ENCODE measurements around the gene COX10.
"Not testable (repeated sequence)": the region's sequence is repeated elsewhere in the genome, so short reads cannot be mapped to it uniquely, and the experiment has no call there.

COX10 gene

DNA sequence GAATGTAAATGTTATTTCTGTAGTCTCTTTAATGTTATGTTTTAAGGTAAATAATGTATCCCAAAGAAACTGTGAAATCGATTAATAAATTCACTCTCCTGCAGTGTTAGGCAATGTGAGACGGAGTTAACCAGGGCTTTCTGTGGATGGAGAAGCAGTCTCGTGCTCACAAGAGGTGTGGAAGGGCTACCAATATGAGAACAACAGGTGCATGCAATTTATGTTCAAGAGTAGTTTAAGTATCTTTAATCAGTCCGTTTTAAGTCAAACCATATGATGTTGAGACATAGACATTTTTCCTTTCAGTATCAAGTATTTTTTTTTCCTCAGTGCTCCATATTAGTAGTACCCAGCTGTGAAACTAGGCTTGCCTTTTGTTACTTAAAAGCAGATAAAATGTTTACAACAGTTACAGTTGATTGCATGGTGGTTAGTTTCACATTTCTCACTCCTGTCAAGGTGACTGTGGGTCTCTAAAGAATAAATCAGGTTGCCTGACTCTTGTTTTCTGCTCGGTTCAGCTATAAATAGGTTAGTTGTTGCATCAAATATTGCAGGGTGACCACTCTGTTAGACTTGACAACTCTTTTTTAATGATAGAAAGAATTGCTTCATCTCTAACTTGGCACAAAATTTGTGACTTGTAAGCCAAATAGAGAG lies 54.4 kb downstream of the COX10 start:
- no peak for DNase-seq (ENCODE audit: low read depth)

- no peak for DNase-seq (ENCODE audit: low read depth)
Measured at GRCh38 chr17:14124854-14125253, 55.5 kb downstream of the COX10 start.

DNA sequence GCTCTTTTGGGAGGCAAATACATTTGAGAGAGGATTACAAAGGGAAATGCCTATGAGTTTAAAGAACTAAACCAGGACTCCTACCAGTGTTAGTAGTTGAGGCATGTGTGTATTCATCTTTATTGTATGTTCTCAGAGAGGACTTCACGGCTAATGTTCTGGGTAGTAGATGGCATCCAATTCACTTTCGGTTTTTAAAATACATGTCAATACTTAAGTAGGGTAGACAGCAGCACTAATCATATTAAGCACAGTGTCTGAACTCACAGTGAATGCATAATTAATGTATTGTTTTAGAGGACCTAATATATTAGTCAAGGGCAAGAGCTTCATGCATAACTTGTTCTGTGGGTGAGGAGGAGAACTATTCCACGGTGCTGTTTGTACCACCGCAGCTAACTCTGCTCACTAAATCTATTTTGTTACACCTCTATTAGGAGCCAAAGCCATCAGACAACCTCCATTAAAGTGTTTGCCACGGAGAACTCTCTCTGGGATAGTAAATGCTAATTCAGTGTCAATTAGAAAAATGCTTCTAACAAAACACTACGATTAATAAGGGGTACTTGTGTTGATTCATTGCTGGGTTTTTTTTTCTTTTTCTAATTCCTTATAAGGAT lies 56.3 kb downstream of the COX10 start:
- no peak for DNase-seq (ENCODE audit: low read depth)

GRCh38 chr17:14133104-14133503 lies 63.8 kb downstream of the COX10 start:
- DNase-seq (ENCODE audit: low read depth) = no peak

GRCh38 chr17:14134456-14134855 lies 65.2 kb downstream of the COX10 start:
- DNase-seq (ENCODE audit: low read depth) = no peak

DNA sequence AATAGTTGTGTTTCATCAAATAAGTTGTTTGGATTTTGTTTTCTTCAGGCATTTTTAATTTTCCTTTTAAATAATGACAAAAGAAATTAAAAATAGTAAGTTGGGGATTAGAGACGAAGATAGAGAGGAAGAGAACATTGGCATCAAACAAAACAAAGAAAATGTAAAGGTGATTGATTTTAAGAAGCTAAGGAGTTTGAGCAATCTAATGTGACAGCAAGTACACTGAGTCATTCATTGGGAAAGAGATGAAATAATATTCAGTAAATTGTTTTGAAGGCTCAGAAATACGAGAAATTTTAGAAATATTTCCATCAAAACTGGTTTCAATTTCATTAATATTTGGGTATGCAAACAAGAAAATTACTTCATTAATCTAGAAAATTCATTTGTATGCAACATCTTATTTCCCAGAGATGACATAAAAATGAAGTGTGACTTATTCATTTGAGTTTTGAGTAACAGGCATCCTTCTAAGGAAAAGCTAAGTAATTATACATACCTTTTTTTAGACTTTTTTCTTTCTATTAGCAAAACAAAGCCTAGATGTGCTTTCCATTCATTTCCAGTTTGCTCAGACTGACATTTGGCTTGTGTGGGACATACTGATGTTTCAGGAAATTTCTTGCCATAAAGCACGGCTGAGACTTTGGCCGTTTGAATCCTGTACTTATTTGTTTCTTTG lies 66.7 kb downstream of the COX10 start:
- no peak for DNase-seq (ENCODE audit: low read depth)

GRCh38 chr17:14138649-14139048 lies 69.3 kb downstream of the COX10 start:
- no peak for DNase-seq (ENCODE audit: low read depth)

DNA sequence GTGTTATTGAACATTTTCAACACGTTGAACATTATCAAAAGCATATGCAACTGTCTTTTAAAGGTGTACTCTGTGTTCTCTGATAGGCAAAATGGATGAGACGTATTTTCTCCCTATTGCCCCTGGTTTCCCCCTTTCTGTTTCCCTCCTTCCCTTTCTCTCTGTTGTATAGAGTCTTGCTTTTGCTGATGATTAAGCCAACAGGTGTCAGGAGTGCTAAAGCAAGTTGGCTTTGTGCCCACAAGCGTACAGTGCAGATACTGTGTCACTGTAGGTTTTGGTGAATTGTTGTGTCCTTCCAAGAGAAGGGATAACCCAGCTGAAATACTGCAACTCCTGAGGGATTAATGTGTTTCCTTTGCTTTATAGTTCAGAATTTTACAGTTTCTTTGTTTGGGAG lies 74.4 kb downstream of the COX10 start:
- no peak for DNase-seq (ENCODE audit: low read depth)

DNA sequence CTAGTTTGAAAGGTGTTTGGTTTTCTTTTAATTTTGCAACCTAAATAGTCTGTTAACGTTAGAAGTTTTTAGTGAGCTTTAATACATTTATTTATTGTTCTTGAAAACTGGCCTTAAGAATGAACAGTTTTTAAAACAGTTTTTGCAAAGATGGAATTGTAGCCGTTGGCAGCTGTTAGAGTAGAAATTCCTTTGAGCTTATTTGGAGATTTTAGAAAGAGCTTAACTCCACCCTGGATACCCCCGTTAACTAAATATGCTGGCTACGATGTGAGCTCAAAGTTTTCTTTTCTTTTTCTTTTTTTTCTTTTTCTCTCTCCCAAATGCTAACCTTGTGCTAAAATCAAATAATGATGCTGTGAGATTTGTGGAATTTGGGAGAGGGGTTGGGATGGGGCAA lies 75.2 kb downstream of the COX10 start:
- no peak for DNase-seq (ENCODE audit: low read depth)

GRCh38 chr17:14149751-14150150 lies 80.4 kb downstream of the COX10 start:
- DNase-seq (ENCODE audit: low read depth) = no peak

DNA sequence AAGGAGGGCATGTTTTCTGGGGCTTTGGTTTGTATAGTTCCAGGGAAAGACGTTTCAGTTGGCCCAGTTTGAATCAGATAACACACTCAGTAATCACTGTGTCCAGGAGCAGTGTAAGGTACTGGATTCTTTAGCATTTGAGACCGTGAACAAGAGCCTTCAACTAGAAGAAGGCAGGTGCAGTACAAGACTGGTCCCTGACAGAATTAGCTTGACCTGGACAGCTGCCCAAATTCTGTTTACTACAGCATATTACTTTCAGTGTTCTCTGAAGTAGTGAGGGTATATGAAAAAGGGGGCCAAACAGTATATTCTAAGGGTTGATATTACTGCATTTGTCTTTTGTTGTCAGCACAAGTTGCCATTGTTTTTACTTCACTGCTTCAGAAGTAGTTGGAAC lies 81.3 kb downstream of the COX10 start:
- no peak for DNase-seq (ENCODE audit: low read depth)

DNA sequence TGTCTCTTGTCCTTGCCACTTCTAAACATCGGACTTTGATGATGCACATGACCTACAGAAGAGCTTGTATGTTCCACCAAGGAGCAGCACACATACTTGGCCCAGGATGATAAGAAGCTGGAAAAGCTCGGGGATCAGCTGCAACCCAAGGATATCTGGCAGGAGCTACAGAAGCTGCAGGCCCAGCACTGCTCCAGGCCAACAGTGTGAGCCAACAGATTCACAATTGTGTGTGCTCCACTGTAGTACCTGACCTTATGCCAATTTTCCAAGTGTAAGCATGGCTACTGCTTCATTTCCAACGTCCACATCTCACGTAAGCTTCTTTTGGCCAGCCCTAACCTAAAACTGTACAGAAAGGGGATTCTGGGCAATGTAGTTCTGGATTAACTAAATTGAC lies 83.4 kb downstream of the COX10 start:
- no peak for DNase-seq (ENCODE audit: low read depth)

DNA sequence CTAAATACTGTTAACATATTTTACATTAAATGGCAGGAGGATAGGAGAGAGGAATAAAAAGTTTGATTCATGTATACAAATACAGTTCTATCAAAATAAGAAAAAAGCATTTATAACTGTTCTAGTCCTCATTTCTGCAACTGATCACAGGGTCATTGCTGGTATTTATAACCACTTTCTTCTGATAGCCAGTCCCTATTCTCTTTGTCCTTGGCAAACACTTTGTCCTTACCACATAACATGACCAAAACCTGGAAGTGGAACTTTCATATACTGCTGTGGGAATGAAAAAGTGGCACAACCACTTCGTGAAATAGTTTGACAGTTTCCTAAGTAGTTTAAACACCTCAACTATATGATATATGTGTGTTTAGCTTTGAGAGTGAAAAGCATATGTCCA lies 84.1 kb downstream of the COX10 start:
- DNase-seq (ENCODE audit: low read depth) = no peak

DNA sequence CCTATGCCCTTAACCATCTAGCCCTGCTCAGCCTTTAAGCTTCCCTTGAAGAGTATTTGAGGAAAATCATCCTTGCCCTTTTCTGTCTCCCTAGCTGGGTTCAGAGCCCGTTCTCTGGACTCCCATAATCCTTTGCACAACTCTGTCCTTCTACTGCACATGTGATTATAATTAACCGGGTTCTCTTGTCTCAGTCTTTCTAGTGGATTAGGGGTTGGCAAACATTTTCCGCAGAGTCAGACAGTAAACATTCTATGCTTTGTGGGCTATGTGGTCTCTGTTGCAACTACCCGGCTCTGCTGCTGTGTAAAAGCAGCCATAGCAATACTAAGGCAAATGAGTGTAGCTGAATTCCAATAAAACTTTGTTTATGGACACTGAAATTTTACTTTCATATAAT lies 87.4 kb downstream of the COX10 start:
- DNase-seq (ENCODE audit: low read depth) = no peak

GRCh38 chr17:14157822-14158221 lies 88.5 kb downstream of the COX10 start:
- no peak for DNase-seq (ENCODE audit: low read depth)

DNA sequence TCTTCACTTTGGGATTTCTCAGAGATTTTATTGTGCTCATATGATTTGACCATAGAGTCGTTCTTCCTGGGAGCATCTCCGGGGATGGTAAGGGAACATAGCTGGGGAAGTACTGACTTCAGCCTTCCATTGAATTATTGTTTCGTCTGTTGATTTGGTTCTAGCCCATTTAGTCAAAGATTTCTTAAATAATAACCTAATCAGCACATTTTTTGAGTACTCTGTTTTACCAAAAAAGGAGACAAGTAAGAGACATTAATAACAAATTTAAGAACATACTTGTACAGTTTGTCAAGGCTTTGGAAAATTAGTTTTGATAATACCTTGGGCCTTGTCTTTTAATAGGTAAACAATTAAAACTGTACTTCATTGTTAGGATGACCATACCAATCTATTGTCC lies 89.4 kb downstream of the COX10 start:
- DNase-seq (ENCODE audit: low read depth) = no peak

DNA sequence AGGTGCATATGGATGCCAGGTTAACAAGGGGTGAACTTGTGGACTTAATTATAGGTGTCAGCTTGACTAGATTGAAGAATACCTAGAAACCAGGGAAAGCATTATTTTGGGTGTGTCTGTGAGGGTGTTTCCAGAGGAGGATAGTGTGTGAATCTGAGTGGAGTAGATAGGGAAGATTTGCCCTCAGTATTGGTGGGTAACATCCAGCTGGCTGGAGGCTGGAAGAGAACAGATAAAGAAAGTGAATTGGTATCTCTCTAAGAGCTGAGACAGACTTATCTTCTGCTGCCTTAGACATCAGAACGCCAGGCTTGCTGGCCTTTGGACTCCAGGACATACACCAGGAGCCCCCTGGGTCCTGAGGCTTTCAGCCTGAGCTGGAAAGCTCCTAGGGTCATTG lies 92.1 kb downstream of the COX10 start:
- DNase-seq (ENCODE audit: low read depth) = no peak

GRCh38 chr17:14165616-14166015 lies 96.3 kb downstream of the COX10 start:
- DNase-seq (ENCODE audit: low read depth) = no peak

GRCh38 chr17:14167831-14168230 lies 98.5 kb downstream of the COX10 start:
- not testable (repeated sequence) for DNase-seq (ENCODE audit: low read depth)

DNA sequence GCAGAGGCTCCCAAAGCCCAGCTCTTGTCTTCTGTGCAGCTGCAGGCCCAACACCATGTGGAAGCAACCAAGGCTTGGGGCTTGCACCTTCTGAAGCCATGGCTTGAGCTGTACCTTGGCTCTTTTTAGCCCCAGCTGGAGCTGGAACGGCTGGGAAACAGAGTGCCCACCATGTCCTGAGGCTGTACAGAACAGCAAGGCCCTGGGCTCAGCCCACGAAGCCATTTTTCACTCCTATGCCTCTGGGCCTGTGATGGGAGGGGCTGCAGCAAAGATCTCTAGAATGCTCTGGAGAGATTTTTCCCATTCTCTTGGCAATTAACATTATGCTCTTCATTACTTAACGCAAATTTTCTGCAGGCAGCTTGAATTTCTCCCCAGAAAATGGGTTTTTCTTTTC lies 99.3 kb downstream of the COX10 start:
- DNase-seq (ENCODE audit: low read depth) = no peak

GRCh38 chr17:14169287-14169686 lies 100.0 kb downstream of the COX10 start:
- no peak for DNase-seq (ENCODE audit: low read depth)

- DNase-seq (ENCODE audit: low read depth) = no peak
Measured at GRCh38 chr17:14169901-14170300, 100.6 kb downstream of the COX10 start.

DNA sequence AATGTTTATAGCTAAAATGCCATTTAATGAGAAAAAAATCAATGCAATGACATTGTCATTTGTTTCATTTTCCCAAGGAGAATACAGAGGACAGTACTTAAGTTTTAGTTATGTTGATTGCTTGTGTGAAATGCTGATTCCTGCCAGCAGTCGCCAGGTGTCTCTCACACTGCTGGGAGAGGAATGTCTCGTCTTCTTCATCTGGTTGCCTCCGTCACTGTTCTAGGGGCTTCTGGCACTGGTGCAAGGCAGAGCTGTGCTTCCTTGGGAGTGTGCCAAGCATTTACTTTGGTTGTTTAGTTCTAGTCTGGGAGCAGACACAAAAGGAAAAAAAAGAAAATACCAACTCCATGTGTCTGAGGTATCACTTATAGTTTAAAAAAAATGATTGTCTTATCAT lies 107.7 kb downstream of the COX10 start:
- not testable (repeated sequence) for DNase-seq (ENCODE audit: low read depth)

GRCh38 chr17:14177801-14178200 lies 108.5 kb downstream of the COX10 start:
- not testable (repeated sequence) for DNase-seq (ENCODE audit: low read depth)
